Ramos (cell line): ENCODE results near the gene CPA2.

Experiments
- in situ Hi-C: fragments of 300-500 bp; cut with MboI; formaldehyde crosslinking; loops from one replicate; pipeline ENCODE4 v1.14.3; 2022; ENCODE audit warnings: low sequenced_read_pairs; ENCODE audit not compliant: unreplicated experiment

Gene CPA2

DNA sequence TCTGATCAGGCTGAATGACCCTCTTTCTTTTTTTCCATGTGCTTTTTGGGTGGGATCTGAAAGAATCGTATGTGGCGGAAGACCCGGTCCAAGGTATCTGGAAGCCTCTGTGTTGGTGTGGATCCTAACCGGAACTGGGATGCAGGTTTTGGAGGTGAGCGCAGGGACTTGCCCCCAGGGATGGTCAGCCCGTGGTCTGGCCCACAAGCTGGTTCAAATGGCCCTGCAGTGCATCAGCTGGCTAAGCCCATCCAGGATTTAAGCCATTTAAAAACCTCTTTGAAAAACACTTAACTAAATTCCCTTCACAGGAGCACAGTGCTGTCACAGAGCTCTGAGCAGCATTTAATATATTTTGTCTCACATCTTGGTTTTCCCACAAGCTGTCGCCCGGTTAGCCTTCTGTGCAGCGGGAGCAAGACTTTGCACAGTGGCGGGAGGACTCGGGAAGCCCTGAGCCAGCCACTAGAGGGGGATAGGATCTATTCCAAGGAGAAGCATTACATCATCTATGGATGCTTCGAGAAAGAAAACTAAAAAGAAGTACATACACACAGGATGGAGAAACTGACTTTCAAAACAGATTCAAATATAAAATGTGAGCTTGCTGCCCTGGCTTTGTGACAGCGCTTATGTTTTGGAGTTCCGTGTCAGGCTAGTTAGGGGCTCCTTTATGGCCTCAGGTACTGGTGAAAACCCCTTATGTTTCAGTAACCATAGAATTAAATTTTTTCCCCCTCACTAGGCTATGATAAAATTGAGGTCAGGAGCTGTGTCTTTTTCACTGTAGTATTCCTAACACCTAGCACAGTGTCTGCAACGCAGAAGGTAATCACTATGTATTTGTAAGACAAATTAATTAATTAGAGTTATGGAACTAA, 11.3 kb downstream of the CPA2 start:
- in situ Hi-C loops, result no loop called here

DNA sequence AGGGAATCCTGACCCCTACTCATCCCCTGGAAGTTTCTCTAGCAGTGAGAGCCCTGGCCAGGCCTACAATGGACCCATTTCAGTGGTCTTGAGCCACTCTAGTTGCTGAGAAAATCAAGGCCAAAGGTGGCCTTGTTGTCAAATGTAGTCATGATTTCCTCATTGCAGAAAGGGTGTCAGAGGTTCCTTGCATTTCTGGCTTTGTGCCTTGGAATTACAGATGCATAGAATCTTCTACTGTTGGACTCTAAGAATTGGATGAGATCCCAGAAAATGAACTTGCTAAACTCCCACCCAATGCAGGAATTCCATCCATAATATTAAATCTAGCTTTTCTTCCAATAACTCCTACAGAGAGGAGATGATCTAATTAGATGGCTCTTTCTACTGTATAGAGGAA, 12.2 kb downstream of the CPA2 start:
- in situ Hi-C loops, result no loop called here

DNA sequence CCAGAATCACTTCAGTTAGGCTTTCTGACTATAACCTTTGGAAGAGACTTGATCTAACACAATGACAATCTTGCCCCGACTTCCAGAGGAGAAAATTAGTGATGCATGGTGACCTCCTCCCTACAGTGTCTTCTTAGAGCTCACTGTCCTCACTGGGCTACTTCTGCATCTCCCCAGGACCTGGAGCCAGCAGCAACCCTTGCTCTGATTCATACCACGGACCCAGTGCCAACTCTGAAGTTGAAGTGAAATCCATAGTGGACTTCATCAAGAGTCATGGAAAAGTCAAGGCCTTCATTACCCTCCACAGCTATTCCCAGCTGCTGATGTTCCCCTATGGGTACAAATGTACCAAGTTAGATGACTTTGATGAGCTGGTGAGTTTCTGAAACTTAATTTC, 12.6 kb downstream of the CPA2 start:
- in situ Hi-C loops, result no loop called here

DNA sequence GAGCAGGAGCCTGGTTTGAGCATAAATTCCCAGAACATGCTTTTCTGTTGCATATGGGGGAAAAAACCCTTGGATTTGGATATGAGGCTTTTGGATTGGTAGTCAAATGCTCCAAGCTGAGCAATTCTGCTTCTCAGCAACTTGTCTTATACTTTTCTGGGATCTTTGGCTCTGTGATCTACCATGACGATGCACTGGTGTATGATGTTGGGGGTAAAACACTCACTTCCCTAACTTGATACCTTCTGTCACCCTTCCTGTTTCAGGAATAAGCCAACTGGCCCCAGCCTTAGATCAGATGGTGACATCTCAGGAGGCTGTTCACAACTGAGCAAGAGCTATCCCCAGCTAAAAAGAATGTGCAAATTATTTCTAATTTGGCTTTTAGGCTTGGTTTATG, 13.2 kb downstream of the CPA2 start:
- in situ Hi-C loops, result no loop called here

DNA sequence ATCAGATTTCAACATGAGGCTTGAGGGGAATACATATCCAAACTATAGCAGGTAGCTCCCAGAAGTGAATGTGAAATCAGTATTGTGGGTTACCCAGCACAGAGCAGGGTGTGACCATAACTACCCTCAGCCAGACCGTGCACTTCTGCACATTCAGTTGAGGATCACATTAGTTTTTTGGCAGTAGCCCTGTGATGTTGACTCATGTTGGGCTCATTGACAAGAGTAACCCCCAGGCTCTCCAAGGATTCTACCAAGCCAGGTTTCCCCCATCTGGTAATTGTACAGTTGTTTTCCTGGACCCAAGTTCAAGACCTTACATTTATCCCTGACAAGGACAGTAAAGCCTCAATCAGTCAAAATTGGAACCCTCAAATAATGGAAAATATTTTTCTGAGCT, 14.6 kb downstream of the CPA2 start:
- in situ Hi-C loops, result no loop called here

DNA sequence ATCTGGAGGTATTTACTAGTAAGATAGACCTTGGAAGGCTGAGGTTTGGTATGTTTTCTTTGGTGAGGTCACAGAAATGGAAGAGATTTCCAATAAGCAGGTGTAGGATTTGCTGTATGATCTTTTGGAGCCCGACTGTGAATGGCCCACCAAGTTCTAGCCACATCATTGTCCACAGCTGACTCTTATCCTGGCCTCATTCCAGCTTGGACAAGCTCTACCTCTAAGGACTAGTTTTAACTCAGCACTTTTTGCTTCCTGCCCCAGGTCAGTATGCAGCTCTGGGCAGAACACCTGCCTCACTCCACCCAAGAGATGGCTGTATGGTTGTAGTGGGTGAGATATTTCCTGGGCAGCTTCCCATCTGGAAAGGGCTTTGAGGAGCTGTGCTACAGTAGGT, 20.2 kb downstream of the CPA2 start:
- in situ Hi-C loops, result no loop called here

DNA sequence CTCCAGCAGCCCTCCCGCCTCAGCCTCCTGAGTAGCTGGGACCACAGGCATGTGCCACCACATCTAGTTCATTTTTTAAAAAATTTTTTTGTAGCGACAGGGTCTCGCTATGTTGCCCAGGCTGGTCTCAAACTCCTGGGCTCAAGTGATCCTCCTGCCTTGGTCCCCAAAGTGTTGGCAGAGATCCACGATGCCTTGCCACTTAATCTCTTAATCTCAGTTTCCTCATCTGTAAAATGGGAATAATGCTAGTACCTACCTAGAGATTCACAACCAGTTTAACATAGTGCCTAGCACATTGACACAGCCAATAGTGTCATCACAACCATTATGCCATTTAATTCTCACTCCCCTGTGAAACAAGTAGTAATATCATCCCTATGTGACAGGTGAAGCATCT, 21.5 kb downstream of the CPA2 start:
- in situ Hi-C loops, result no loop called here

DNA sequence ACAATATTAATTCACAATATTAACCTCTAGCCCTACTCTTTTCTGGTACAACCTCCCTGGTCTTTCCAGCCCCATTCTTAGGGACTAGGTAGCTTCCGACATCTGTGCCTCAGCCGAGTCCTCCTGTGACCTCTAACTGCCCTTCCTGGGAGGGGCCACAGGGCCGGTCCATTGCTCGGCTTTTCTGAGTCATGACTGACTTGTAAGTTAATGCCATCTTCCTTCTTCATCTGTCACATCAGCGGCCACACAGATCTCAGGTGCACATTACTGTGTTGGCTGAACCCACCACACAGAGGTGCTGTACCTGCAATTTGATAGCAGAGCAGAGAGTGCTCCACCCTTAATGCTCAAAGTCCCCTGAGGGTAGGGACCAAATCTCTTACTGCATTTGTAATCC, 22.2 kb downstream of the CPA2 start:
- in situ Hi-C loops, result no loop called here

DNA sequence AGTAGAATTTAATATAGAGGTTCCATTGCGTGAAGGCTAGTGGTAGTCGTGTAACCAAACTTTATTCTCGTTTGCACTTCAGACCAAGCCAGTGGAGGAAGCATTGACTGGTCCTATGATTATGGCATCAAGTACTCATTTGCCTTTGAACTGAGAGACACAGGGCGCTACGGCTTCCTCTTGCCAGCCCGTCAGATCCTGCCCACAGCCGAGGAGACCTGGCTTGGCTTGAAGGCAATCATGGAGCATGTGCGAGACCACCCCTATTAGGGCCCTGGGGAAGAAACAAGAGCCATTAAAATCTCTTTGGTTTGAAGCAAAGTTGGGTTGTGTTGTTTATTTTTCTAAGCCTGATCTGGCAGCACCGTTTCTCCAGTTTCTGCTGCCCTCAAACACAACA, 22.8 kb downstream of the CPA2 start:
- in situ Hi-C loops, result no loop called here

DNA sequence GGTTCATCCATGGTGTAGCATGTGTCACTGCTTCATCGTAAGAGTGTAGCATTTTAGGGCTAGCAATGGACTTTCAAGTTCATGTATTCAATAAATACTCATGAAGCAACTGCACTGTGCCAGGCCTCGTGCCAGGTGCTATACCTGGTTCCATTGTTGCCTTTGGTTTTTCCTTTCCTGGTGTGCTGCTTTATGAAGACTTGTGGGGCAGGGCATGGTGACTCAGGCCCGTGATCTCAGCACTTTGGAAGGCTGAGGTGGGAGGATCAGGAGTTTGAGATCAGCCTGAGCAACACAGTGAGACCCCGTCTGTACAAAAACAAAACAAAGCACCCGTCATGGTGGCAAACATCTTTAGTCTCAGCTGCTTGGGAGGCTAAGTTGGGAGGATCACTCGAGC, 24.1 kb downstream of the CPA2 start:
- in situ Hi-C loops, result no loop called here

DNA sequence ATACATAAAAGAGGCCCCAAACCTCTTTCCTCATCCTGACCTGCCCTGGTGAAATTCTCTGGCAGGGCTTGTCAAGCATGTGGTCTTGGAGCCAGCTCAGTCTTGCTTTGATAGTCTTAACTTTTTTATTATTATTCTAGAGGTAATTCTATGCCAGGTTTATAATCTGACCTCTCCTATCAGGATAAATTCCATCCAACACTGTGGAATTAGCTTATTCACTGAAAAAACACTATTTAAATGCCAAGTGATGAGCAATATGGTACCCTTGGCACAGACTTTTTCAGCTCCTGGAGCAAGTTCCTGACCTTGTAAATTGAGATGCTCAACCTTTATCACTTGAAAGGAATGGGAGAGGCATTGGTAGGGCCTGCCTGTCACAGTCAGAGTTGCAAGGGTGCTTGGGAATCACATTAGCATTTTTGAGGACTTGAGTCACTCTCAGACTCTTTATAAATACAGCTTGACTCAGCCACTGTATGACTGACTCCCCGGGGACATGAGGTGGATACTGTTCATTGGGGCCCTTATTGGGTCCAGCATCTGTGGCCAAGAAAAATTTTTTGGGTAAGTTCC, 26.1 kb downstream of the CPA2 start, which contains the start of gene CPA4:
CPA4 (plus strand) TSS at position 480 of the 576 bp plus-strand sequence; CDS start at position 500, 20 bp downstream.
- in situ Hi-C loops, result no loop called here

DNA sequence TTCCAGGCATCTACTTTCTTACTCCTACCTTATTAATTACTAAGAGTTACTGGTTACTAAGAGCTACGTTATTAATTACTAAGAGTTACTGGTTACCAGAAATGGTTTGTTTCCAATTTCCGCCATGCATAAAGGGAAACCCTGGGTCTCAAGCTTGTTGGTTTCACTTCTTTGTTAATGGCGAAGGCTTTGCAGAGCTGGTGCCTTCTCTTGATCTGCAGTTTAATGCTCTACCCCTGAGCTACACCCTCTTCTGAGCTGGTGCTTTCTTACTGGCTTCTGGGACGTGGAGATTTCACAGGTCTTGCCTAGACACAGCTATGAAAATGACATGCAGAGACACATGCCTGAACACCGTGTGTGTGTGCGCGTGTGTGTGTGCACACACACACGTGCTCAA, 26.9 kb downstream of the CPA2 start:
- in situ Hi-C loops, result no loop called here

DNA sequence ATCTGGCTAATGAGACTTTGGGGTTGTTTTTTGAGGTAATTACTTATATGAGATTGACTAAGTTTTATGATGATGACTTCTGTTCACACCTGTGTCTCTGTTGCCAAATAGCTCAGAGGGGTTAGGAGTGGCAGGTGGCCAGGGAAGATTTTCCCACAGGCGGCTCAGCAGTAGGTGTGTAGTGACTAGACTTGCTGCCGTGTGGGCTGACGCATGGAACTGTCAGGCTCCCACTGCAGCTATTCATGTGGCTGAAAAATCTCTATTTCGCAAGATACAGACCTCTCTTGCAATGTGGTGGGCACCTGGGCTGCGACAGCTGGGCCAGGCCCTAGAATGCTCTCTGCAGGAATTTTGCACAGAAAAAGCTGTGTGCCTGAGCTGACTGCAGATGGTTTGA, 27.7 kb downstream of the CPA2 start:
- in situ Hi-C loops, result no loop called here

DNA sequence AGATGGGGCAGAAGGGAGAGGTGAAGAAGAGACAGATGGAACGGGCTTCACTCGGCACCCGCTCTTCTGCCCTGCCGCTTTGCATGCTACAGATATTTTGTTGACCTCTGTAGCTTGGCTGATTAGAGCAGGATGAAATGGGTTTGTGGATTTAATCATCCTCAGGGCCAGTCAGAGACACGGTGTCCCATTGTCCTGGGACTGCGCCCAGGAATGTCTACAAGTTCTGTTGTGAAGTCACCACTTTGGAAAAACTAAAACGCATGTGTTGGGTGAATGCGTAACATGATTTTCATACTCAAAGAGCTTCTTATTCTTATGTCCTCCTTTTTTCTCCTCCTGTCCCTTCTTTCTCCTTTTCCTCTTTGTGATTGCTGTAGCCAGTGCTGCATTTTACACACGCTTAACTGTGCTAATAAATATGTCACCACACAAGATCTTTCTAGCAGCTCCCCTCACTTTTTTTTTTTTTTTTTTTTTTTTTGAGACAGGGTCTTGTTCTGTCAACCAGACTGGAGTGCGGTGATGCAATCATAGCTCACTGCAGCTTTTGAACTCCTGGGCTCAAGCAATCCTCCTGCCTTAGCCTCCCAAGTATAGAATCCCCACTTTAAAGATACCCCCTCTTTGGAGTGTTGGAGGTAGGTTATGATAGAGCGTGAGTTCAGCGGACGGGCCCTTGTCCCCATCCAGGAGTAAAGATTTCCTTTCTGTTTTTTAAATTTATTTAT, 29.7 kb downstream of the CPA2 start:
- in situ Hi-C loops, result no loop called here

DNA sequence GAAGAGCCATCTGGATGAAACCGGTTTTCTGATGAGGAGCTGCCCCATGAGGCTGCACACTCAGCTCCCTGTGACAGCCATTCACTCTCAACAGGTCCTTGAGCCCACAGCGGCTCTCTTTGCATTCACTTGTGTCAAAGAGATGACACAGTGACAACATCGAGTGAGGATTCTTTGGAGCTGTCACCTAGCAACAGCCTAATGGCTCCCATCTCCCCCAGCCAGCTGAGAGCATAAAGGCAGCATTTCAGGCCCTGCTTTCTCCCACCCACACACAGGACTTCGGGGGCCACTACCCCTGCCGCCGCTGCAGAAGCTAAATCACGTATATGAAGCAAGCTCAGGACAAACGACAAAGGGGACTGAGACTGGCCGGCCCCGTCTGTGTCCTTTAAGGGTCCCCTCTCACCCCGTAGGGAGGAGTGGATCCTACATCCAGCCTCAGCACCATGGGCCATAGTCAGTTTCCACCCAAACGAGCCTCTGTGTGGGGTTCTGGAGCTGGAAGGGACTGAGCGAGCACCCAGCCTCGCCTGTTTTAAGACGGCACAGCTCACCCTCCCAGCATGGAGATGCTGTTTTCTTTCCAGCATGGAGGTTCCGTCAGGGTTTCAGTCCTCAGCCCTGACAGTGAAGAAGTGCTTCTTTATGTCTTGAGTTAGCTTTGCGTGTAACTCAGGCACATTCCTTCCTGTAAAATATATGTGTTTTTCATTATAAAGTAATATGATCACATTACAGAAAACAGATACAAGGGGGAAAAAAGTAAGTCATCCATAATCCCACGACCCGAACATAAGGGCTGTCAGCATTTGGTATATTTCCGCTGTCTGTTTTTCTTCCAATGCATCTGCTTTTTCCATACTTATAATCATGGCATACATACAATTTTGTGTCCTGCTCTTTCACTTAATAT, 31.2 kb downstream of the CPA2 start:
- in situ Hi-C loops, result no loop called here

DNA sequence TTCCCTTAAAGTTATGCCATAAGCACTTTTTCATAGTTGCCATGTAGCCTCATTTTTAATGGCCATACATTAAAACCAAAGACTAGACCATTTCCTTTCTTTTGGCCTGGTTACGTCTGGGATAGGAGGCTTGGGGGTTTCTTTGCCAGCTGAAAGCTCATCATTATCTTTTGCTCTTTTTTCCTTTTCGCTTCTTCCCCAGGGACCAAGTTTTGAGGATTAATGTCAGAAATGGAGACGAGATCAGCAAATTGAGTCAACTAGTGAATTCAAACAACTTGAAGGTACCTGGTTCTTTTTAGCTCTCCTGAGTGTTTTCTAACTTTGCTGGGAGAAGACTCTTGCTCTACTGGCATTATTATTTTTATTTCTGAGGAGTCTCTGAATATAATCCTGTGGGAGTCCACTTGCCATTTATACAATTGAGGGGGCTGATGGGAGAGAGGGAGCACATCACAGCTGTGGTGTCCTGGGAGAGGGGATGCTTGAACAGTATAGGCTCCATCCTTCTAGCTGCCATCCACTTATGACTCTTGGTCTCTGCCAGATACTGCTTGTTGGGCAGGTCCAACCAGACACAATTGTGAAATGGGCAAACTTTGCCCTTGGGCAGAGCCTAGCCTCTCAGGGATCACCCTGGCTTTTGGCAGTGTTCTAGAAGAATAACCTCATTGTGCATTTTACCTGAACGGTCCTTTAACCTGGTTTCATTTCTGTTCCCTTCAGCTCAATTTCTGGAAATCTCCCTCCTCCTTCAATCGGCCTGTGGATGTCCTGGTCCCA, 32.1 kb downstream of the CPA2 start:
- in situ Hi-C loops, result no loop called here

DNA sequence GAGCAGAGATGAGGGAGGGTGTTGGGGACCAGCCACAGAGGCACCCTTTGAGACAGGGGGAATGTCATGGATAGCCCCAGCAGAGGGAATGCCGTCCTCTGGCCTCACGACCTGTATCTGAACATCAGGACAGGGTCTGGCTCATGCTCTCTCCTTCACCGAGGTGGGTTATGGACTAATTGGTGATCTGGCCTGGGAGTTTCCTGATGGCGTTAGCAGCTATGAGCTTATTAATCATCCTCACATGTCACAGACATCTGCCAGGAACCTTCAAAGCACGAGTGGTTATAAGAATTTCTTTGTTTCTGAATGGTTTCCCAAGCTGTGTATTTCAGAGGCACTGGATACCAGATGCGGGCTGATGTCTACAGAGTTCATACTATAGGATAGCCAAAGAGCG, 33.2 kb downstream of the CPA2 start:
- in situ Hi-C loops, result no loop called here

DNA sequence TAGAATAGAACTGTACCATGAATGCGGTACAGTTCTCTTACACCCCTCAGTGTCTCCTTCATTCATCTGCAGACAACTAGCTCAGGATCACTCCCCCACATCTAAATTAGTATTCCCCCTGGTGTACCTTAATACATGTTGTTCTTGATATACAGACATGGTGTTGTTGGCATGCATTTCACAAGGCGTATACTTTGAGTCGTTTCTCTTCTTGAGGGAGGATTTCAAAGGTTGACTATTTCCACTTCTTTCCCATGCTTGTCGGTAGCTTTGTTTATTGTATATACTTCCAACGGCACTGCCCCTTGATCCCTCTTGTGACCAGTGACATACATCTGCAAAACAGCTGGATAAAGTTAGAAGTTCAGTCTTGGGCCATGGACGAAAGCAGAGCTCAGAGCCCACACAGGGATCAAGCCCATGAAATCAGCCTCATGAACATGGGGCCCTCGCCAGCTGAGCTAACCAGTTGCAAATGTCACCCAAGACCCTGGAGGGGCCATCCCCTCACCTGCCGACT, 34.9 kb downstream of the CPA2 start:
- in situ Hi-C loops, result no loop called here

DNA sequence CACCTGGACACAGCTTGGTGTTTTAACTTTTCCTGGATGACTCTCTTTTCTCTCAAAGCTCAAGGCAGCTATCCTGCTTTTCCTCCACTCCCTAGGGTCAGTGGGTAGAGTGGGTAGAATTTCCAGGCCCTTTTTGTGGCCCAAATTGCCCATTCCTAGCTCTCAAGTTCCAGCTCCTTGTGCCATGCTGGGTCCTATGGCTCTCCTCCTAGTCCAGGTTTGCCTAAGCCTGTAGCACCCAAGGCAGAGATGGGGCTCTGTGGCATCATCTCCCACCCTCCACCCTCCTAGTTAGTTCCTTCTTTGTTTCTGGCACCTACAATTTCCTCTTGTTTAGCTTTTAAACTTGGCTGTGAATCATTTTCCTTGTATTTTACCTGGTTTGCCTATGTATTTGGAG, 36.0 kb downstream of the CPA2 start:
- in situ Hi-C loops, result no loop called here
